ENCODE measurements around the gene FUBP1. TPM values are rescaled to one million over a fixed set of nuclear protein-coding genes. Genes with fewer than 3 reads are reported as not detected.

Gene FUBP1
- total RNA-seq, 1 experiment from 2014 or later, result 188 TPM

DNA sequence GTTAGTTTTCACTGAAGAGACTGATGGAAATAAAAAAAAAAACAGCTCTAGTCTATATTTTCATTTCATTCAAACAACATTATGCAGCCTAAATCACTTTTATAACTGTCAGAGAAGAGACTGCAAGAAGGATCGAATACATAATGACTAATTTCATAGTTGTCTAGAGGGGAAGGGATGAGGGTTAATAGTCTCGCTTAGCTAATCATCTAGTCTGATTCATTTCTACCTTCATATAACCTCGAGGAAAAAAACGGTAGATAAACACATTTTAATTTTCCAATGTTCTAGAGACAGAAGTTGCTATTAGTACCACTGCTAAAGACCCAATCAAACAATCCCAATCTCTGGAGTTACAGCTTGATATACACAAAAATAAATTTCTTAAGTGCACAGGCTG, 3.5 kb downstream of the FUBP1 start:
- peak overlapping the region; percentile 76 for H3K27ac Mint-ChIP-seq (ENCODE audit: unreplicated experiment)

DNA sequence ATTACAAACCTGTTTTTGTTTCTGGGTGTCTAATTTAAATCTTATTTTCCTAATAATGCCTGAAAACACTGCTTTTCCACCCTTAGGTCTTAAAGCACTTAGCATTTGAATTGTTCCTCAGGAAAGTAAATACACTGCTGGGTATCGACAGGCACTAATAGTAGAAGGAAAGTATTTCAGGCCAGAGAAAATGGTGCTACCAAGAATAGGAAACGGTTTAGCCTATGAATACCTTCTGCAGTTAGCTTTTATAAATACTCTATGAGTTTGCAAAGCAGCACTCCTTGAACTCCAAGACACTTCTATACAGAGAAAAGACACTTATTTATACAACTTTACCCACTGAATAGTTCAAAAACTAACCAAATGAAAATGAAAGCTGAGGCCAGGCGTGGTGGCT, 6.8 kb downstream of the FUBP1 start:
- no peak overlapping the region for H3K27ac Mint-ChIP-seq (ENCODE audit: unreplicated experiment)

More for the DNA sequence above, 3.5 kb downstream of the FUBP1 start:
- CTCF ChIA-PET, result interaction anchor here (0.7 to 1.3 kb wide), 5 partner anchors 10 to 645 kb away, joined by 3 to 8 read pairs (median 3); partner anchors contain the start of genes DNAJB4 and IFI44L
- BruUV-seq (replicated peaks), result no TSS peak
- H3K9me3 Mint-ChIP-seq (ENCODE audit: low read depth, unreplicated experiment), result no peaks in the 10 kb centered on the region
- H3K4me3 Mint-ChIP-seq (ENCODE audit: low read depth, unreplicated experiment), result no peak overlapping the region
- H3K27me3 Mint-ChIP-seq (ENCODE audit: unreplicated experiment), result no peaks in the 10 kb centered on the region
- intact Hi-C loops (cut with micrococcal nuclease; ENCODE audit: unreplicated experiment), result loop anchor here (5.0 to 10.0 kb wide), 2 partner anchors 72 to 221 kb away; partner anchors contain the start of genes GIPC2 and USP33
- DNase-seq, result no peak
- H3K36me3 Mint-ChIP-seq (ENCODE audit: insufficient read depth, unreplicated experiment), result peaks cover 26% of the 10 kb centered on the region
- H3K4me1 Mint-ChIP-seq (ENCODE audit: low read depth, unreplicated experiment), result peaks cover 23% of the 10 kb centered on the region
- no peak for TF ChIP-seq CTCF (IDR thresholded peaks at IDR 0.05; ENCODE audit: unreplicated experiment)

GRCh38 chr1:77970192-77970591, 8.7 kb downstream of the FUBP1 start:
- intact Hi-C loops (cut with micrococcal nuclease; ENCODE audit: unreplicated experiment), result loop anchor here (10.0 kb wide), 1 partner anchor 215 kb away; the partner anchor contains the start of gene USP33
- Mint-ChIP-seq H3K9me3 (ENCODE audit: low read depth, unreplicated experiment) (no peaks in the 10 kb centered on the region), H3K27ac (ENCODE audit: unreplicated experiment) (no peak overlapping the region), H3K36me3 (ENCODE audit: insufficient read depth, unreplicated experiment) (peaks cover 65% of the 10 kb centered on the region), H3K4me1 (ENCODE audit: low read depth, unreplicated experiment) (peaks cover 31% of the 10 kb centered on the region), H3K4me3 (ENCODE audit: low read depth, unreplicated experiment) (no peak overlapping the region), H3K27me3 (ENCODE audit: unreplicated experiment) (no peaks in the 10 kb centered on the region)
- no peak for TF ChIP-seq CTCF (IDR thresholded peaks at IDR 0.05; ENCODE audit: unreplicated experiment)
- DNase-seq, result no peak
- BruUV-seq (replicated peaks), result no TSS peak
- CTCF ChIA-PET, result no interaction called here

More for the DNA sequence above, 6.8 kb downstream of the FUBP1 start:
- no peak for TF ChIP-seq CTCF (IDR thresholded peaks at IDR 0.05; ENCODE audit: unreplicated experiment)
- H3K9me3 Mint-ChIP-seq (ENCODE audit: low read depth, unreplicated experiment), result no peaks in the 10 kb centered on the region
- BruUV-seq (replicated peaks), result no TSS peak
- peaks cover 31% of the 10 kb centered on the region for H3K4me1 Mint-ChIP-seq (ENCODE audit: low read depth, unreplicated experiment)
- no peaks in the 10 kb centered on the region for H3K27me3 Mint-ChIP-seq (ENCODE audit: unreplicated experiment)
- peaks cover 48% of the 10 kb centered on the region for H3K36me3 Mint-ChIP-seq (ENCODE audit: insufficient read depth, unreplicated experiment)
- intact Hi-C loops (cut with micrococcal nuclease; ENCODE audit: unreplicated experiment), result loop anchor here (10.0 kb wide), 1 partner anchor 217 kb away; the partner anchor contains the start of gene USP33
- H3K4me3 Mint-ChIP-seq (ENCODE audit: low read depth, unreplicated experiment), result no peak overlapping the region
- no peak for DNase-seq
- CTCF ChIA-PET, result interaction anchor here (0.6 kb wide), 1 partner anchor 241 kb away, joined by 7 read pairs; no protein-coding TSS in a partner anchor

DNA sequence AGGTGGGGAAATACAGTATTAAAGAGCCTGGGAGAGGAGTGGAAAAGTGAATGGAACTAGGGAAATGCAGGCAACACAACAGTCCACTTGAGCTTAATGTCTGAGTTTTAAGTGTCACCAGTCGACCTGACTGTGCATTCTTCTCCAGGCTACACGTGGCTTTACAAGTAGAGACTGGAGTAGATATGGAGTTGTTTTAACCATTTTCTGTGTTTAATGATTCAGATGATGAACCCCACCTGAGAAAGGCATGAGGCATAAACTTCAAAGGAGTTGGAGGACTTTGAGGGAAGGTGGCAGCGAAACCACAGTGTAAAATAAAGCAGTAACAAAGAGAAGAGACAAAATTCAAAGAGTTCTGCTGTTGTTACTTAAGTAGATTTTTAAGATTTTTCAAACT, 12.6 kb downstream of the FUBP1 start:
- no peak overlapping the region for H3K27ac Mint-ChIP-seq (ENCODE audit: unreplicated experiment)
- TF ChIP-seq CTCF (IDR thresholded peaks at IDR 0.05; ENCODE audit: unreplicated experiment), result no peak
- intact Hi-C loops (cut with micrococcal nuclease; ENCODE audit: unreplicated experiment), result no loop called here
- no TSS peak for BruUV-seq (replicated peaks)
- no peaks in the 10 kb centered on the region for H3K27me3 Mint-ChIP-seq (ENCODE audit: unreplicated experiment)
- peaks cover 33% of the 10 kb centered on the region for H3K4me1 Mint-ChIP-seq (ENCODE audit: low read depth, unreplicated experiment)
- no peak for DNase-seq
- H3K36me3 Mint-ChIP-seq (ENCODE audit: insufficient read depth, unreplicated experiment), result peaks cover 76% of the 10 kb centered on the region
- no peak overlapping the region for H3K4me3 Mint-ChIP-seq (ENCODE audit: low read depth, unreplicated experiment)
- CTCF ChIA-PET, result no interaction called here
- H3K9me3 Mint-ChIP-seq (ENCODE audit: low read depth, unreplicated experiment), result no peaks in the 10 kb centered on the region
